Panc1 (cell line): ENCODE data around the gene ERBB2. TPM values are rescaled to one million over a fixed set of nuclear protein-coding genes. Genes with fewer than 3 reads are reported as not detected.

Source experiments
- ATAC-seq: fragments of 200-7000 bp; cut with Tn5 transposase; 2 replicates; pipeline ENCODE4 v1.9.1; 2020; ENCODE audit warnings: mild to moderate bottlenecking, moderate library complexity
- BruUV-seq: library from RNA; stranded (reverse); fragments of 400-500 nt; replicated peaks from 2 replicates; lab custom pipeline; 2021; lab: Mats Ljungman, UMichigan
- CTCF ChIA-PET: fragments of 300-600 bp; sonication (Branson Sonifier 250); formaldehyde crosslinking; loops from one replicate; lab custom pipeline; 2022; ENCODE audit warnings: antibody characterized with exemption; lab: Charles Lee
- POLR2A ChIA-PET: fragments of 300-600 bp; sonication (Branson Sonifier 250); formaldehyde crosslinking; loops from one replicate; lab custom pipeline; 2022; ENCODE audit warnings: antibody characterized with exemption; lab: Charles Lee
- DNase-seq: peaks from one replicate; pipeline ENCODE4 v3.0.0-alpha.2; 2010; ENCODE audit warnings: low read depth, low spot score
- H3K27ac ChIP-seq: 2 replicates; pipeline ENCODE4 v1.5.1; 2011; ENCODE audit warnings: mild to moderate bottlenecking, low read length, inconsistent platforms
- H3K27me3 ChIP-seq: fragments of 200-500 bp; sonication (Bioruptor generic); 2 replicates; pipeline ENCODE4 v1.6.0; 2014; ENCODE audit warnings: low read length, inconsistent platforms; ENCODE audit not compliant: control insufficient read depth, insufficient read depth
- H3K36me3 ChIP-seq: fragments of 200-500 bp; sonication (Bioruptor generic); 2 replicates; pipeline ENCODE4 v1.5.1; 2014; ENCODE audit warnings: inconsistent platforms, mild to moderate bottlenecking, low read length, moderate library complexity; ENCODE audit not compliant: control insufficient read depth, insufficient read depth
- H3K4me1 ChIP-seq: 2 replicates; pipeline ENCODE4 v1.5.1; 2011; ENCODE audit warnings: inconsistent platforms, mild to moderate bottlenecking, low read length, moderate library complexity; ENCODE audit not compliant: control insufficient read depth, insufficient read depth
- H3K4me3 ChIP-seq, 2 experiments: 2 replicates each; pipeline ENCODE4 v1.5.1; 2011 to 2012; ENCODE audit warnings: low read depth in 2 of 2, low read length in 2 of 2, mild to moderate bottlenecking in 2 of 2, inconsistent platforms in 1 of 2, moderate library complexity in 1 of 2
- H3K9me3 ChIP-seq: fragments of 200-500 bp; sonication (Bioruptor generic); 2 replicates; pipeline ENCODE4 v1.5.1; 2014; ENCODE audit warnings: low read depth, mild to moderate bottlenecking, inconsistent platforms, low read length, moderate library complexity; ENCODE audit not compliant: control insufficient read depth, insufficient read depth
- CTCF ChIP-seq: fragments of 450-650 bp; IDR thresholded peaks from 2 replicates; pipeline ENCODE4 v1.5.1; 2017; ENCODE audit warnings: mild to moderate bottlenecking
- POLR2AphosphoS5 ChIP-seq: IDR thresholded peaks from 2 replicates; pipeline ENCODE4 v1.6.1; 2012; ENCODE audit warnings: mild to moderate bottlenecking, low read depth, low read length, moderate library complexity
- REST ChIP-seq, 2 experiments: IDR thresholded peaks; 2 replicates each; pipeline ENCODE4 v1.6.1; 2011 to 2012; ENCODE audit warnings: low read depth in 2 of 2, control low read depth in 1 of 2, low read length in 1 of 2, mild to moderate bottlenecking in 1 of 2, moderate library complexity in 1 of 2; ENCODE audit not compliant: insufficient read depth in 1 of 2
- SIN3A ChIP-seq: IDR thresholded peaks from 2 replicates; pipeline ENCODE4 v1.6.1; 2012; ENCODE audit warnings: low read depth, mild to moderate bottlenecking, low read length, moderate library complexity, borderline replicate concordance; ENCODE audit not compliant: insufficient read depth
- TCF7L2 ChIP-seq: IDR thresholded peaks from 2 replicates; pipeline ENCODE4 v1.6.1; 2011; ENCODE audit warnings: mild to moderate bottlenecking, low read depth, low read length, inconsistent platforms
- in situ Hi-C: cut with HindIII; loops from 2 replicates; pipeline ENCODE4 v1.10.0; 2016; ENCODE audit warnings: low sequenced_read_pairs, low pct_unique_long_range_greater_than_20kb
- intact Hi-C: fragments of 100-400 bp; cut with micrococcal nuclease; formaldehyde crosslinking; loops from one replicate; pipeline ENCODE4 v1.10.0; 2022; ENCODE audit not compliant: unreplicated experiment
- total RNA-seq: library from RNA; stranded (reverse); gene quantifications from one replicate; pipeline ENCODE4 v1.2.1, GENCODE V29; 2021; ENCODE audit not compliant: unreplicated experiment

ERBB2 gene
- total RNA-seq, 1 experiment from 2014 or later: 68.6 TPM

GRCh38 chr17:39651923-39652586 lies 47.8 kb upstream of the ERBB2 start:
- DNase-seq (no peak), ATAC-seq (no peak; the same call in 1 of the 2 replicates)
- in situ Hi-C loops (no loop called here), intact Hi-C loops (no loop called here)
- ChIA-PET POLR2A (no interaction called here), CTCF (interaction anchor here (0.8 to 1.7 kb wide), 6 partner anchors 13 to 67 kb away, joined by 3 to 5 read pairs (median 4); no protein-coding TSS in a partner anchor)
- Histone ChIP-seq H3K27me3 (no peaks in the 10 kb centered on the region), H3K9me3 (no peaks in the 10 kb centered on the region), H3K36me3 (no peaks in the 10 kb centered on the region), H3K4me3 (no peak overlapping the region), H3K27ac (peak overlapping the region; percentile 54), H3K4me1 (peaks cover 11% of the 10 kb centered on the region; the same call in 1 of the 2 replicates)
- TF ChIP-seq POLR2AphosphoS5: no peak
- TF ChIP-seq SIN3A: no peak
- no peak for TF ChIP-seq REST (IDR thresholded peaks at IDR 0.05; ENCODE audit: insufficient read depth in 1 of 2, low read depth in 2 of 2, low read length in 1 of 2)
- no TSS peak for BruUV-seq

GRCh38 chr17:39652587-39653315 lies 47.1 kb upstream of the ERBB2 start:
- no peaks in the 10 kb centered on the region for H3K9me3 ChIP-seq
- H3K4me3 ChIP-seq: no peak overlapping the region
- no TSS peak for BruUV-seq
- DNase-seq (no peak), ATAC-seq (peak; percentile 40)
- no peaks in the 10 kb centered on the region for H3K27me3 ChIP-seq
- ChIA-PET CTCF (interaction anchor here (0.8 to 2.8 kb wide), 8 partner anchors 14 to 66 kb away, joined by 3 to 12 read pairs (median 4); no protein-coding TSS in a partner anchor), POLR2A (no interaction called here)
- intact Hi-C loops (no loop called here), in situ Hi-C loops (no loop called here)
- H3K27ac ChIP-seq: peak overlapping the region; percentile 54
- TF ChIP-seq POLR2AphosphoS5: no peak
- no peaks in the 10 kb centered on the region for H3K36me3 ChIP-seq
- H3K4me1 ChIP-seq: peaks cover 11% of the 10 kb centered on the region; the same call in 1 of the 2 replicates

- in situ Hi-C loops (no loop called here), intact Hi-C loops (no loop called here)
- Histone ChIP-seq H3K27me3 (no peaks in the 10 kb centered on the region), H3K4me1 (peaks cover 11% of the 10 kb centered on the region; the same call in 1 of the 2 replicates), H3K27ac (no peak overlapping the region), H3K4me3 (no peak overlapping the region), H3K9me3 (no peaks in the 10 kb centered on the region), H3K36me3 (no peaks in the 10 kb centered on the region)
- DNase-seq (no peak), ATAC-seq (peak; percentile 51)
- CTCF ChIA-PET: interaction anchor here (0.7 to 2.8 kb wide), 8 partner anchors 13 to 400 kb away, joined by 3 to 12 read pairs (median 3); no protein-coding TSS in a partner anchor
- TF ChIP-seq TCF7L2 (no peak), CTCF (no peak), REST (IDR thresholded peaks at IDR 0.05; ENCODE audit: insufficient read depth in 1 of 2, low read depth in 2 of 2, low read length in 1 of 2) (no peak), POLR2AphosphoS5 (no peak), SIN3A (no peak)
- BruUV-seq: no TSS peak
- POLR2A ChIA-PET: no interaction called here
These were observed 46.6 kb upstream of the ERBB2 start for GRCh38 chr17:39653316-39653661.
